Smooth muscle cell of the brain vasculature (primary cell): Measurements from ENCODE around the gene FOXN4.

Experiments
- DNase-seq: peaks from one replicate; pipeline ENCODE4 v3.0.0-alpha.2; 2012; ENCODE audit warnings: low read depth, low spot score

The FOXN4 gene

GRCh38 chr12:109281452-109281851, 27.6 kb downstream of the FOXN4 start:
- DNase-seq, result no peak

DNA sequence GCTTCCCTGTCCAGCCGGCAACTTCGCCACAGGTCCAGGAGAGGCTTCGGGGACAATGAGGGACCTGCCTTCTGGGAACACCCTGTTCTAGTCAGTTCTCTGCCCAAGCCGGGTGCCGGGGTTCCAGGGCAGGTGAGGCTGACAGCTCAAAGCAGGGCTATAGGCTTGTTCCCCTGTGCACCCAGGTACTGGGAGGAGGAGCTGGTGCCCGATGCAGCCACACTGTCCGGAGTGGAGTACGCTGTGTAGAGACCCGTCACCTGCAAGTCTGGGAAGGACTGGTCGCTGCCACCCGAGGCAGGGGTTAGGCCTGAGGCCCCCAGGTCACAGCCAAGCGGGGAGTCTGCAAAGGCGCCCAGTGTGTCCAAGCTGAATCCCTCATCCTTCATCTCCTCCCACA, 29.6 kb downstream of the FOXN4 start:
- no peak for DNase-seq

- DNase-seq, result no peak
Measured at GRCh38 chr12:109278912-109279311, 30.2 kb downstream of the FOXN4 start.

DNA sequence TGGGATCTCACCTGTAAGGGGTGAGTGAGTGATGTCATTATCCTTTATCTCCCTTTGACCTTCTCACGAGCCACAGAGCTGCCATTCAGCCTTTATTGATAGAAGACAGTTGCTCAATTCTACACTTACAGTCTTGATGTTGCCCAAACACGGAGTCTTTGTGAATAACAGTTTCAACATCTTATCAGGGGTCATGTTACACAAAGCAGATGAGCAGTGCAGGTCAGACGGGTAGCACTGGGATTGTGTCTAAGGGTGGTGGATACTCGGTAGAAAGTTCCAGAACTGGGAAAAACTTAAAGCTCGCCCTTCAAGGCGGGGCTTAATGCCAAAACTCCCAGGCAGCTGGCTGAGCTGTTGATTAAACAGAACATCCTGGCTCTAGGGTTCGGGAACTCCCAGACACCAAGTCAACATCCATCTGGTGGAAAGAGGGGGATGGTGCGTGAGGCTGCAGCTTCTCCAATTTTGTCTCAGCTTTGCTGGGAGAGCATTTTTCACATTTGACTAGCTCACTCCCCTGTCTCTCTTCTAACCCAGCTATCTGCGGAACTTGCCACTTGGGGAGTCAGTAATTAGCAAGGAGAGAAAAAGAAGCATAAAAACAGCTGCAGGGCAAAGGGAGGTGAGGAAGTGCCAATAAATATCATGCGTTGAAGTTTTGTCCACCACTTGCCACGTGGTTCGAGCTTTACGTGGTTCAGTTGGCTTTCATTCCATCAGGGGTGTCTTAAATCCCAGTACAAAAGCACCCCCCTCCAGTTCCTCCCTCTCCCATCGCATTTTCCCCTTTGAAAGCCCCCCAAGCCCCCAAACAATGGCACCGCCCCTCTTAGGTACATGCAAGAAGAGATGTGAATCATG, 31.0 kb downstream of the FOXN4 start:
- DNase-seq, result no peak

DNA sequence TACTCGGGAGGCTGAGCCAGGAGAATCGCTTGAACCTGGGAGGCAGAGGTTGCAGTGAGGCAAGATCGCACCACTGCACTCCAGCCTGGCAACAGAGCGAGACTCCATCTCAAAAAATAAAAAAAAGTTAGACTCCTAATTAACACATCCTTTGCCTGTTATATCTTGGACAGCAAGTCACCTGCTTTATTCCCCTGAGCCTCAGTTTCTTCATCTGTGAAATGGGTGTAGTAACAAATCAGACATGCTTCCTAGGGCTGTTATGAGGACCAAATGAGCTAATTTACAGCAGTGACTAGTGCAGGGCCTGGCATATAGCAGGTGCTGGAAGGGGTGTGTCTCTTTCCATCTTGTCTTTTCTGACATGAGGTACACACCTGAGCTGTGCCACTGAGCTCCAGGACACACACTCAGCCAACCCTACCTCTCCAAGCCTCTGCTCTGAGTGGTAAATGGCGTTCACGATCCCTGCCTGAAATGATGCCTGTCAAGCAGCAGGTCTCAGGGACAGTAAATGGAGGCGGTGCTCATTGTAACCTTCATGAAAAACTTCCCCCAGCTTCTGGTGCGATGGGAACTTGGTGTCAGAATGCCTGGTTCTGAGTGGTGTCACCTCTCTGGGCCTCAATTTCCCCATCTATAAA, 31.7 kb downstream of the FOXN4 start:
- DNase-seq, result no peak

- no peak for DNase-seq
Measured at GRCh38 chr12:109276160-109276559, 32.9 kb downstream of the FOXN4 start.

- DNase-seq, result no peak
Measured at GRCh38 chr12:109275173-109275572, 33.9 kb downstream of the FOXN4 start.

DNA sequence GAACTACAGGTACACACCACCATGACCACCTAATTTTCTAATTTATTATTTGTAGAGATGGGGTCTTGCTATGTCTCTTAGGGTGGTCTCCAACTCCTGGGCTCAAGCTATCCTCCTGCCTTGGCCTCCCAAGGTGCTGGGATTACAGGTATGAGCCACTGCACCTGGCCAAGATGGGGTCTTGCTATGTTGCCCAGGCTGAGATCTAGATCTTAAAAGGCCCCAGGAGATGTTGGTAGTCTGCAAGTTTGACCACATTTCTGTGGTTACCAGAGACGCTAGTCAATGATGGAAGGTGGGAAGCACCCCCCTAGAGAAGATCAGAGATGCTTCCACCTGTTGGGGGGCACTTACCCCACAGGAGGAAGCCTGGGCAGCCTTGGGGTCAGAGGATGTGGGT, 34.7 kb downstream of the FOXN4 start:
- no peak for DNase-seq

GRCh38 chr12:109273354-109273753, 35.7 kb downstream of the FOXN4 start:
- no peak for DNase-seq

GRCh38 chr12:109271418-109271817, 37.7 kb downstream of the FOXN4 start:
- no peak for DNase-seq

DNA sequence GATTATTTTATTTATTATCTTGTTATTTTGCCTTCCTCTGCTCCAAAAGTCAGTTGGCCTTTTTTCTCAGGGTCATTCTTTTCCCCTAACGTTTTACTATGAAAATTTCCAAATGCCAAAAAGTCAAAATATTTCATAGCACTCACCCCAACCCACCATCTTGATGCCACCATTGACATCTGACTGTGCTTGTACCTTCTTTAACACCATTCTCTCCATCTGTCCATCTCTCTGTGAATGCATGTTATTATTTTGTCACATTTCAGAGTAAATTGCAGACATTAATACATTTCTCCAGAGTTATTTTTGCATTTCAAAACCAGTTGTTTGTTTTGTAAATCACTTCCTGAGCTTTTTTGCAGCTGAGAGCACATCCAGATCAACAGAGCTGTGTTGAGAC, 38.6 kb downstream of the FOXN4 start:
- DNase-seq, result no peak

DNA sequence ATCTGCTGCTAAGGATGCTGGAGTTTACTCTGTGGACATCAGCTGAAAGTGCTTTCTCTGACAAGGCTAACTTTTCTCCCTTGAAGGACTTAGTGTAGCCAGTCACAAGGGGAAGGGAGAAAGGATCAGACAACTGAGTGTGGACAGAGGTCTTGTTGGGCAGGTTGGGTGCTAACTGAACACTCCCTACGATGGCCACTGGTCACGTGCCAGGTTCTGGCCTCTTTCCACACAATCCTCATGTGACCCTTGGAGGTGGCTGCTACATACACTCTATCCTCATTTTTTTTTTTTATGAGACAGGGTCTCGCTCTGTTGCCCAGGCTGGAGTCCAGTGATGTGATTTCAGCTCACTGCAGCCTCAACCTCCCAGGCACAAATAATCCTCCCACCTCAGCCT, 39.7 kb downstream of the FOXN4 start:
- no peak for DNase-seq

- no peak for DNase-seq
Measured at GRCh38 chr12:109268896-109269295, 40.2 kb downstream of the FOXN4 start.

DNA sequence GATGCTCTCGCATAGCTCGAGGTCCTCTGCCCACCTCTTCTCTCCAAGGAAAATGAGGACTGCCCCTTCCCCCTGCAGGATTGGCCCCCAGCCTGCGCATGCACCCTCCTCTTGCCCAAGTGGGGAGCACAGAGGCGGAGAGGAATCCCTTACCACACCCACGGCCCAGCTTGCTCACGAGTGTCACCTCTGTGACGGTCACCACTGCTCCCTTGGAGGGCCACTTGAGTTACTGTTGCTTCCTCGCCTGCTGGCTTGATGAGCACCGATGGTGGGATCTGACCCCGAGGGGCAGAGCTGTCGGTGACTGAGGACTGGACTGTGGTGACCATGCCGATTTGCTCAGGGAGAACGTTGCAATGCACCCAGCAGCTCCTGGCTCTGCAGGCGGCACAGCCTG, 41.7 kb downstream of the FOXN4 start:
- DNase-seq, result no peak

- DNase-seq, result no peak
Measured at GRCh38 chr12:109266106-109266879, 42.8 kb downstream of the FOXN4 start.

DNA sequence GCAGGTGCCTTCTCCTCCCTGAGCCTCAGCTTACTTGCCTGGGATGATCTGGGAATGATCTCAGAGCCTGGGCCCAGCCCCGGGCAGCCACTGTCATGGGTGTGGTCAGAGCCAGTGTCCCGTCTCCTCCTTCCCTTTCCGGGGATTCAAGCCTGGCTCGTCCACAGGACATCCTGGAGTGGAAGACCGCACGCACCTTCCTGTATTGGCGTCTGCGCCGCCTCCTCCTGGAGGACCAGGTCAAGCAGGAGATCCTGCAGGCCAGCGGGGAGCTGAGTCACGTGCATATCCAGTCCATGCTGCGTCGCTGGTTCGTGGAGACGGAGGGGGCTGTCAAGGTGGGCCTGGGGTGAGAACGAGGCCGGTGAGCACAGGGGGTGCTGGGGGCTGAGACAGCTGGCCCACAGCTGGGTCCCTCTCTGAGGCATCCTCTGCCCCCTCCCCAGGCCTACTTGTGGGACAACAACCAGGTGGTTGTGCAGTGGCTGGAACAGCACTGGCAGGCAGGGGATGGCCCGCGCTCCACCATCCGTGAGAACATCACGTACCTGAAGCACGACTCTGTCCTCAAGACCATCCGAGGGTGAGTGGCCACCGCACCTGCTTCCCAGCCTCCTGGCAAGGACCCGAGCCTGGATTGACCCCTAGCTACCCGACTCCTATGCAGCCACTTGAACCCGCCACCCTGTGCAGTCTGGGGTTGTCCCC, 44.0 kb downstream of the FOXN4 start:
- no peak for DNase-seq

DNA sequence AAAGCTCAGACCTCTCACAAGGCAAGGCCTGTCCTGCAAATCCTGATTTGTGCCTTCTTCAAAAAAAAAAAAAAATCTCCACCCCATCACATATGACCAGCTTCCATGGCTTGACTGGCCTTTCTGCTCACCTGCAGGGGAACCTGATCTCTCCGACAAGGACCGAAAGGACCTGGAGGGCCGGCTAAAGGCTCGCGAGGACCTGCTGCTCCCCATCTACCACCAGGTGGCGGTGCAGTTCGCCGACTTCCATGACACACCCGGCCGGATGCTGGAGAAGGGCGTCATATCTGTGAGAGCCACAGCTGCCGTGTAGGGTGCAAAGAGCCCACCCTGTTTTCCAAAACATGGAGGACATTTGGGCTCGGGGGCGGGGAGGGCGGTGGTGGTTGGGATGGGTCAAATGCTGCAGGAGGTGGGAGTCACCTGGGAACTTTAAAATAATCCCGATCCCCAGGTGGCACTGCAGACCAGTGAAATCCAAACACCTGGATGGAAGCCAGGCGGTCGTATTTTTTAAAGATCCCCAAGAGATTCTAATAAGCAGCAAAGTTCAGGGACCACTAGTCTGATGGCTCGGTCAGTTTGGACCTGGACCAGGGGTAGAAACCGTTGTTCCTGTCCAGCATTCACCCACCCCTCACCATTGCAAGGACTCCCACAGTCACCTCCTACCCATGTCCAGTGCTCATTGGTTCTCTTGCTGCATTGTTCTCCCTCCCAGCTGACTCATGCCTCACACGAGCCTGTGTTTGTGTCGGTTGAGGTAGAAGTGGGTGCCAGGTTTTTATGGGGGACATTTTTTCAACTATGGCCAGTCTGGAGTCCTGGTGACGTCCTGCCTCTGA, 44.8 kb downstream of the FOXN4 start:
- DNase-seq, result no peak

DNA sequence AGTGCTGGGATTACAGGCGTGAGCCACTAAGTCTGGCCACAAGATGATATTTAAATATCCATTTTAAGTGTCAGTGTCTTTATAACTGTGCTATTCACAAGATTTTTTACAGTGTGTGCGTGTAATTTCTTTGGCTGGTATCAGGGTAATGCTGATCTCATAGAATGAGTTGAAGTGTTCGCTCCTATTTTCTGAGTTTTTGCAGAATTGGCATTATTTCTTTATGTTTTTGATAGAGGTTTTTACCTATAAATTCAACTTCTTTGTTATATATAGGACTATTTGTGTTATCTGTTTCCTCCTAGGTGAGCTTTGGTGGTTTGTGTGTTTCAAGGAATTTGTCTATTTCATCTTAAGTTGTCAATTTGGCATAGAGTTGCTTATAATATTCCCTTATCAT, 45.6 kb downstream of the FOXN4 start:
- DNase-seq, result no peak

DNA sequence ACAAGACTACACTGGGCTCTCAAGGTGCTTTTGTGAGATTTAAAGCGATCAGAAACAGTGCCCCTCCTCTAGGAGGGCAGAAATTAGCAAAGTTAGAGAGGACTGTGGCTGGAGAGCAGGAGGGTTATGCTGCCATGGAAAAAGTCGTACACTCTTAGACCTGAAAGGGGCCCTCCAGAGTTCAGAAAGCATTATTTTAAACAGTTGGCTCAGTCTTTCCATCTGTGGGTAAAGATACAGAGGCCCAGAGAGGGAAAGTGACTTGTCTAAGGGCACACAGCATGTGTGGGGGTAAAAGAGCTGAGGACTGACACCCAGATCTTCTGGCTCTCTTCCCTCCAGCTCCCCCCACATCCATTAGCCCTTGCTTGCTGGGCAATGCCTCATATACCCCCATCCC, 47.1 kb downstream of the FOXN4 start:
- no peak for DNase-seq

- no peak for DNase-seq
Measured at GRCh38 chr12:109261087-109261486, 48.0 kb downstream of the FOXN4 start.

GRCh38 chr12:109259545-109259895, 49.6 kb downstream of the FOXN4 start:
- no peak for DNase-seq
